GM21447 (cell line): ENCODE data around the gene SLC7A1.

Source experiments
- ATAC-seq: cut with Tn5 transposase; IDR thresholded peaks from one replicate; pipeline ENCODE4 v1.9.1; 2021; ENCODE audit not compliant: unreplicated experiment

The SLC7A1 gene

DNA sequence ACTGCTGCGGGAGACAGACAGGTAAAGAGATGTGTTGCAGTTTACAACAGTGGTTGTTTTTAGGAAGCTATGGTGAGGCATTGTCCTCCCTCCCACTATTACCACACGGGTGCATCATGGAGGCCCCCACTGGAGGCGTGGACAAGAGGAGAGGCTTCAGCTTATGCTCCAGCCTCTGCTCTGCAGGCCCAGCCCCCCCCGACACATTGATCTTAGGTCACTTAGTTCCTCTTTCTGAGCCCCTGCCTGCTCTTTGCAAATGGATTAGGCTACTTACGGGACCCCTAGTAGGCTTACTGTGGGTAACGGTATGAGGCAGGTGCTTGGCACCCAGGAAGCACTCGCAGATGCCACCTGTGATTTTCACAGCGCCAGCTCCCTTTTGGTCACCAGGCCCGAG lies 123.9 kb downstream of the SLC7A1 start:
- no peak for ATAC-seq

DNA sequence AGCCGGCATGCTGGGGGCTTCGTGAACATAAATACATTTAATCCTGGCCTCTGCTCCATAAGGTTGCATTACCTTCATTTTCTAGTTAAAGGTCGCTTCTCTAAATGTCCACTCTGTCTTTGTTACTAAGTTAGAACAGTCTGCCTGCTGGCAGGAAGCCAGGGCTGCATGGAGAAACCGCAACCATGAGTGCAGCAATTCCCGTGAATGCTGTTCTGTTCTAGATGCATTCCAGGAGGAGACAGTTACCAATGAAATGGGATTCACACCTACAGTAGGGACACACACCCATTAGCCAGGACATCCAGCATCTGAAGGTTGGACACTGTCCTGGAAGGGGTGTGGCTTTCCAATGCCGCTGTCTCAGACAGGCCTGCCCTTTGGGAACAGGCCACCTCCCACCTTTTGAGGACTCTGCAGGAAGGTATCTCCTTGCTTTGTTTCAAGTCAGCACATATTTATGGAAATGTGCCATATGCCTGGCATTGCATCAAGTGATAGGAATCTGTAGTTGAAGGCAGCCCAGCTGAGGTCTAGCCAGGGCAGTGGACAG lies 129.7 kb downstream of the SLC7A1 start:
- ATAC-seq = no peak

DNA sequence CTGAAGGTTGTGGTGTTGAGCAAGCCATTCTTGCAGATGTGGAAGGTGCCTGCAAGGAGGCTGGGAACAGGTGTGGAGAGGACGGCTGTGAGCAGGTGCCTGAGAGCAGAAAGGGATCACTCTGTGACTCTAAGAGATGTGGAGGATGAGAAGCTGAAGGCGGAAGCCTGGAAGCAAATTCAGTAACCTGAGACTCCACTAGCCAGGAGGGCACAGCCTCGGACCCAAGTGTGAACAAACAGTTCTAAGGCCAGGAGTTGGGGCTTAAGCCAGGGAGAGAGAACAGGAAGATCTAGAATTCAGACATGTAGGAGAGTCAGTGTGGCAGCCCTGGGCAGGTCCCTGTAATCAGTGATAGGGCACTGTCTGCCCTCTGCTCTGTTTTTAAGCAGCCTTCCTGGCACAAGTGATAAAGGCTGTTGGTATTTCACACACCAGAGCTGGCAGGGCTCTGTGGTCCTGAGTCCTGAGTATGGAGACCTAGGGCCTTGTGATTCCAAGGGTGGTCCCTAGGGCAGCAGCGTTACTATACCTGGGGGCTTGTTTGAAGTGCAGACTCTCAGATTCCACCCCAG lies 131.3 kb downstream of the SLC7A1 start:
- ATAC-seq = no peak

DNA sequence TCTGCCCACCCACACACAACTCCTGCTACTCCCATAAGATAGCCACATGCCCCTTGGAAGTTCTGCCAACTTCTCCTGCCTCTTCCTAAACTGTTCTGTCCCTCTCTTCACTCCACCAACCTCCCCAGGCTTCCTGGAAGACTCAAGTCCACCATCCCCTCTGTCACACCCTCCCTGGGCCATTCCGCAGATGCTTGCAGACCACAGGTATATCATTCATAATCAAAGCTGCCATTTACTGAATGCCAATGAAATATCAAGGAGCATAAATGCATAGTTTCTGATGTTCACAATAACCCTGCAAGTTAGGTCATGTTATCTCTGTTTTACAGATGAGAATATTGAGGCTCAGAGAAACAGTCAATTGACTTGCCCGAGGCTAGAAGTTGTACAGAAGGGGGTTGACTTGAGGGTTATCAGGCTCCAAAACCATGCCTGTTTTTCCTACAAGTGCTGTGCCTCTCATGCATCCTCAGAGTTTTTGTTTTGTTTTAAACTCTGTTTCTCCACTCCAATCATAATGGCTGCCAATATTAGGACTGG lies 135.6 kb downstream of the SLC7A1 start:
- ATAC-seq = no peak
